Astrocyte (in vitro differentiated cells and primary cell): ENCODE results near the gene SELL. TPM values are rescaled to one million over a fixed set of nuclear protein-coding genes. Genes with fewer than 3 reads are reported as not detected.

Experiments
- DNase-seq: peaks from one replicate; pipeline ENCODE4 v3.0.0-alpha.2; 2010; ENCODE audit warnings: low read depth
- FAIRE-seq: peaks from 2 replicates; lab custom pipeline; 2011; peaks lifted over from hg19 to GRCh38; lab: Jason Lieb, UNC
- H2AFZ ChIP-seq: 2 replicates; pipeline ENCODE4 v1.6.0; 2012; ENCODE audit warnings: low read depth, low read length, inconsistent platforms
- H3K27ac ChIP-seq: 2 replicates; pipeline ENCODE4 v1.5.1; 2011; ENCODE audit warnings: low read depth, low read length, inconsistent platforms
- H3K27me3 ChIP-seq: 2 replicates; pipeline ENCODE4 v1.6.0; 2011; ENCODE audit warnings: low read length, inconsistent platforms; ENCODE audit not compliant: insufficient read depth
- H3K36me3 ChIP-seq: 2 replicates; pipeline ENCODE4 v1.5.1; 2011; ENCODE audit warnings: low read length, inconsistent platforms; ENCODE audit not compliant: insufficient read depth
- H3K4me1 ChIP-seq: 2 replicates; pipeline ENCODE4 v1.5.1; 2011; ENCODE audit warnings: low read length, inconsistent platforms; ENCODE audit not compliant: insufficient read depth
- H3K4me2 ChIP-seq: 2 replicates; pipeline ENCODE4 v1.6.0; 2012; ENCODE audit warnings: low read length, inconsistent platforms
- H3K4me3 ChIP-seq: 2 replicates; pipeline ENCODE4 v1.5.1; 2011; ENCODE audit warnings: low read depth, mild to moderate bottlenecking, low read length, inconsistent platforms; ENCODE audit not compliant: insufficient read depth
- H3K79me2 ChIP-seq: 2 replicates; pipeline ENCODE4 v1.6.0; 2012; ENCODE audit warnings: mild to moderate bottlenecking, low read length, inconsistent platforms; ENCODE audit not compliant: insufficient read depth
- H3K9ac ChIP-seq: 2 replicates; pipeline ENCODE4 v1.6.0; 2012; ENCODE audit warnings: mild to moderate bottlenecking, low read length, inconsistent platforms
- H3K9me3 ChIP-seq: 2 replicates; pipeline ENCODE4 v1.5.1; 2012; ENCODE audit warnings: low read depth, mild to moderate bottlenecking, low read length, inconsistent platforms; ENCODE audit not compliant: insufficient read depth
- H4K20me1 ChIP-seq: 2 replicates; pipeline ENCODE4 v1.6.0; 2012; ENCODE audit warnings: low read length, inconsistent platforms; ENCODE audit not compliant: insufficient read depth
- H3K27ac Mint-ChIP-seq: one replicate; pipeline ENCODE4 v1.8.0; 2021; ENCODE audit warnings: mild to moderate bottlenecking, mixed read lengths; ENCODE audit not compliant: unreplicated experiment
- H3K27me3 Mint-ChIP-seq: one replicate; pipeline ENCODE4 v1.8.0; 2021; ENCODE audit warnings: low read depth, mixed read lengths; ENCODE audit not compliant: unreplicated experiment
- H3K36me3 Mint-ChIP-seq: one replicate; pipeline ENCODE4 v1.8.0; 2021; ENCODE audit warnings: low read depth, mixed read lengths; ENCODE audit not compliant: unreplicated experiment
- H3K4me1 Mint-ChIP-seq: one replicate; pipeline ENCODE4 v1.8.0; 2021; ENCODE audit warnings: low read depth, mixed read lengths; ENCODE audit not compliant: unreplicated experiment
- H3K4me3 Mint-ChIP-seq: one replicate; pipeline ENCODE4 v1.8.0; 2021; ENCODE audit warnings: mild to moderate bottlenecking, moderate library complexity, mixed read lengths; ENCODE audit not compliant: unreplicated experiment
- H3K9me3 Mint-ChIP-seq: one replicate; pipeline ENCODE4 v1.8.0; 2021; ENCODE audit warnings: mild to moderate bottlenecking, mixed read lengths; ENCODE audit not compliant: unreplicated experiment
- CTCF ChIP-seq: IDR thresholded peaks from 2 replicates; pipeline ENCODE4 v1.5.1; 2011; ENCODE audit warnings: low read depth, mild to moderate bottlenecking, inconsistent platforms, low read length, moderate library complexity; ENCODE audit not compliant: insufficient read depth
- EZH2 ChIP-seq: IDR thresholded peaks from 2 replicates; pipeline ENCODE4 v1.6.1; 2012; ENCODE audit warnings: mild to moderate bottlenecking, low read length, inconsistent platforms; ENCODE audit not compliant: insufficient read depth
- total RNA-seq: library from RNA; stranded (reverse); gene quantifications from 2 replicates; pipeline ENCODE4 v1.2.1, GENCODE V29; 2021

SELL gene
- total RNA-seq, 1 donor from 2014 or later, result 0.54 TPM

GRCh38 chr1:169712309-169712631 lies 850 bp upstream of the SELL start:
- H2AFZ ChIP-seq, result no peak overlapping the region
- no peak overlapping the region for H3K27ac ChIP-seq
- Mint-ChIP-seq H3K4me1 (no peaks in the 10 kb centered on the region), H3K4me3 (no peak overlapping the region), H3K36me3 (no peaks in the 10 kb centered on the region), H3K9me3 (peaks cover 9% of the 10 kb centered on the region), H3K27ac (no peak overlapping the region), H3K27me3 (peaks cover 5% of the 10 kb centered on the region)
- no peaks in the 10 kb centered on the region for H3K79me2 ChIP-seq
- TF ChIP-seq EZH2 (no peak), CTCF (no peak)
- no peak overlapping the region for H3K9ac ChIP-seq
- no peaks in the 10 kb centered on the region for H3K36me3 ChIP-seq
- H3K27me3 ChIP-seq, result peaks cover 5% of the 10 kb centered on the region
- DNase-seq (no peak), FAIRE-seq (no peak)
- H3K9me3 ChIP-seq, result no peaks in the 10 kb centered on the region
- no peaks in the 10 kb centered on the region for H4K20me1 ChIP-seq
- no peak overlapping the region for H3K4me3 ChIP-seq
- H3K4me2 ChIP-seq, result no peak overlapping the region
- no peaks in the 10 kb centered on the region for H3K4me1 ChIP-seq

GRCh38 chr1:169708647-169709046 lies 2.8 kb downstream of the SELL start:
- H3K27me3 Mint-ChIP-seq, result peaks cover 7% of the 10 kb centered on the region
- FAIRE-seq (no peak), DNase-seq (no peak)
- Histone ChIP-seq H3K27ac (no peak overlapping the region), H3K4me2 (no peak overlapping the region), H3K79me2 (no peaks in the 10 kb centered on the region), H3K4me1 (no peaks in the 10 kb centered on the region), H3K9me3 (no peaks in the 10 kb centered on the region), H3K27me3 (peaks cover 14% of the 10 kb centered on the region), H3K9ac (no peak overlapping the region), H3K36me3 (no peaks in the 10 kb centered on the region), H4K20me1 (no peaks in the 10 kb centered on the region), H2AFZ (no peak overlapping the region), H3K4me3 (no peak overlapping the region)
- H3K9me3 Mint-ChIP-seq, result peaks cover 4% of the 10 kb centered on the region
- TF ChIP-seq CTCF, result no peak
- TF ChIP-seq EZH2, result no peak
- H3K4me1 Mint-ChIP-seq, result no peaks in the 10 kb centered on the region
- no peak overlapping the region for H3K4me3 Mint-ChIP-seq
- no peaks in the 10 kb centered on the region for H3K36me3 Mint-ChIP-seq
- H3K27ac Mint-ChIP-seq, result no peak overlapping the region

GRCh38 chr1:169707912-169708604 lies 3.4 kb downstream of the SELL start:
- Mint-ChIP-seq H3K27ac (no peak overlapping the region), H3K9me3 (no peaks in the 10 kb centered on the region), H3K36me3 (no peaks in the 10 kb centered on the region), H3K4me3 (no peak overlapping the region), H3K27me3 (peaks cover 7% of the 10 kb centered on the region), H3K4me1 (no peaks in the 10 kb centered on the region)
- FAIRE-seq, result no peak
- no peaks in the 10 kb centered on the region for H3K4me1 ChIP-seq
- no peak overlapping the region for H3K9ac ChIP-seq
- no peak overlapping the region for H3K4me3 ChIP-seq
- DNase-seq, result no peak
- H4K20me1 ChIP-seq, result no peaks in the 10 kb centered on the region
- H3K9me3 ChIP-seq, result no peaks in the 10 kb centered on the region
- no peaks in the 10 kb centered on the region for H3K36me3 ChIP-seq
- H3K4me2 ChIP-seq, result no peak overlapping the region
- TF ChIP-seq CTCF, result no peak
- TF ChIP-seq EZH2, result no peak
- H3K27ac ChIP-seq, result no peak overlapping the region
- H2AFZ ChIP-seq, result no peak overlapping the region
- H3K27me3 ChIP-seq, result peaks cover 14% of the 10 kb centered on the region
- no peaks in the 10 kb centered on the region for H3K79me2 ChIP-seq
